GM12873 (cell line): ENCODE results near the gene SPATC1L.

Source experiments
- TF ChIP-seq, protein P1 (sequence below): IDR thresholded peaks from 2 replicates; pipeline ENCODE4 v1.5.1; 2012; ENCODE audit warnings: low read depth, mild to moderate bottlenecking, moderate library complexity, low read length, control low read depth; ENCODE audit not compliant: insufficient read depth; ENCODE audit errors: missing control alignments

The SPATC1L gene

DNA sequence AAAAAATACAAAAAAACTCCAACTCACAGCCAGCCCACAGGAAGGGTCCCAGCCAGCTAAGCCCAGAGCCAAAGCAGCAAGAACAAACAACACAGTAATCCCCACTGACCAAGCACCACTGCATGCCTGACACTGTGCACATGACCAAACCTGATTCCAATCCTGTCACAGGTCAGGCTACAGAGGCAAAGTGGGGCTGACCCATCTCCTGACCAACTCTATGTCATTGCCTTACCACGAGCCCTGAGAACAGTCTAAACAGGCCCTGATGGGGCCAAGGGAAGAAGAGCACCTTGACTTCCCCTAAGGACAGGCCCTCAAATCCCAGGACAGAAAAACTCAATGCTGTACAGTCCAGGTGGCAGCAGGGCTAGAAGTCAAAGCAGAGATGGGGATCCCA lies 41.9 kb upstream of the SPATC1L start:
- TF ChIP-seq, protein P1, sequence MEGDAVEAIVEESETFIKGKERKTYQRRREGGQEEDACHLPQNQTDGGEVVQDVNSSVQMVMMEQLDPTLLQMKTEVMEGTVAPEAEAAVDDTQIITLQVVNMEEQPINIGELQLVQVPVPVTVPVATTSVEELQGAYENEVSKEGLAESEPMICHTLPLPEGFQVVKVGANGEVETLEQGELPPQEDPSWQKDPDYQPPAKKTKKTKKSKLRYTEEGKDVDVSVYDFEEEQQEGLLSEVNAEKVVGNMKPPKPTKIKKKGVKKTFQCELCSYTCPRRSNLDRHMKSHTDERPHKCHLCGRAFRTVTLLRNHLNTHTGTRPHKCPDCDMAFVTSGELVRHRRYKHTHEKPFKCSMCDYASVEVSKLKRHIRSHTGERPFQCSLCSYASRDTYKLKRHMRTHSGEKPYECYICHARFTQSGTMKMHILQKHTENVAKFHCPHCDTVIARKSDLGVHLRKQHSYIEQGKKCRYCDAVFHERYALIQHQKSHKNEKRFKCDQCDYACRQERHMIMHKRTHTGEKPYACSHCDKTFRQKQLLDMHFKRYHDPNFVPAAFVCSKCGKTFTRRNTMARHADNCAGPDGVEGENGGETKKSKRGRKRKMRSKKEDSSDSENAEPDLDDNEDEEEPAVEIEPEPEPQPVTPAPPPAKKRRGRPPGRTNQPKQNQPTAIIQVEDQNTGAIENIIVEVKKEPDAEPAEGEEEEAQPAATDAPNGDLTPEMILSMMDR, result no peak

DNA sequence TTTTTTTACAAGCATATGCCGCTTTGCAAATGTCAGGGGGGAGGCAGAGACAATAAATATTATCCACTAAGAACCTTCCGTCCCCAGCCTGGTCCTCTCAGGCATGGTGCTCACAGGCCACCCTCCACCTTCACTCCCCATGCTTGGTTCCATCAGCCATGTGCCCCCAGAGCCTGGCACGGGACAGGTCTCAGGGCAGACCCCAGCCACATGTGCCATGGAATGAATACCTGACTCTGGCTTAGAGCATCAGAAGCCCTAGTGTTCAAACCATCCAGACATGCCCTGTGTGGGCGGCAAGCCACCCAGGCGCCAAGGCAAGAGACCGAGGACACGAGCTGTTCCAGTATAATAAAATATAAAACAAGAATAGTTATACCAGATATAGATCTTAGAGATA lies 39.0 kb upstream of the SPATC1L start:
- TF ChIP-seq, protein P1, result no peak

DNA sequence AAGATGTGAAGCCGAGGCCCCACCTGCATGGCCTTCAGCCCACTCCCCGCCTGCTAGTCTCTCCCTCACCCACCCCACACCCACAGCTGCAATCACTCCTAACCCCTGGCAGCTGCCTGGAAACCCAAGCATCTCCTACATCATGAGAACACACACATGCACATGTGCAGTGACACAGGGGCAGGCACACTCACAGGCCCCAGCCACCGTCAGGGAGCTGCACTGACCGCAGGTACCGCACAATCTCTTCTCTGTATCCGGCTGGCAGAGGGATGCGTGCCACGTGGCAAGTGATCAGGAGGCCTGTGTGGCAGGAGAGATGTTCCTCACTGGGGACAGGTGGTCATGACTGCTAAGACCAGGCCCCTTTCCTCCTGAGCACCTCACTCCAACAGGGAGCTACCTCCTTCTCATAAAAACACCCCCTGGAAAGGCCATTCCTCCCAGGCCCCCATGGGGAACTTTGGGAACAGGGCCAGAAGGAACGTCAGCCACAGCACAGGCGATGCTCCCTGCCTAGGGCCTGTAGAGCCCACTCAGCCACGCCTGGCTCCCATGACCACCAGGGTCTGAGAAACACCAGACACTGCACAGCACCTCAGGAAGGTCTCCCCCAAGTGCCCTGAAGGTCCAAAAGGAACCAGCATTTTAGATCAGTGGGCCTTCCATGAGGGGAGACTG lies 38.3 kb upstream of the SPATC1L start:
- TF ChIP-seq, protein P1, result no peak

DNA sequence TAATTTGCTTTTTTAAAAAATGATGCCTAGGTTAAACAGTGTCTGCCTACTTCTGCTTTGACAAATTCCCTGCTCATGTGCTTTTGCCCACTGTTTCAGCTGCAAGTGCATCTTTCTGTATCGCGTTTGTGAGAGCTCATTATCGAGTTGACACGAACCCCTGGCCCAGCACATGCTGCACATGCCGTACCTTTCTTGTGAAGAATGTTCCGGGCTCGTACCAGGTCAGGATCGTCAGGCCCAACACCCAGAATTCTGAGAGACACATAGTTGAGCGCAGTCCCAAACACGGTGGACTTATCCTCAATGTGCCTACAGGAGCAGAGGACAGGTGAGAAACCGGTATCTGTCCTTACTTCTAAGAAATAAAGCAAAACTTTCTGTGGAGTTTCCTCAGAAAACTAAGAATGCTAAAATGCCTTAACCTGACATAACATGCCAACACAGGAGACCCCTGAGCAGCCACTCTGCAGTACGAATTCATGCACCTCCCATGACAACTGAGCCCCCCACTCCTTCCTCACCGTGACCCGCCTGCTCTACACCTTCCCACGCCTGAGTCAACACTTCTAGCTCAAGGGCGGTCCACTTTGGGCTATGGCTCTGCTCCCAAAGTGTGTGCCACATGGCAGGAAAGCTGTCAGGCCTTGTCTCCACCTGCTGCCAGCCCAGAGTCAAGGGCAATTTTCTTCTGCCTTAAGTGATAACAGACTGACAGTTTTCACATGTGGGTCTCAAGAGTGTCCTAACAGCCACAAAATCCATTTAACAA lies 37.6 kb upstream of the SPATC1L start:
- TF ChIP-seq, protein P1, result no peak

DNA sequence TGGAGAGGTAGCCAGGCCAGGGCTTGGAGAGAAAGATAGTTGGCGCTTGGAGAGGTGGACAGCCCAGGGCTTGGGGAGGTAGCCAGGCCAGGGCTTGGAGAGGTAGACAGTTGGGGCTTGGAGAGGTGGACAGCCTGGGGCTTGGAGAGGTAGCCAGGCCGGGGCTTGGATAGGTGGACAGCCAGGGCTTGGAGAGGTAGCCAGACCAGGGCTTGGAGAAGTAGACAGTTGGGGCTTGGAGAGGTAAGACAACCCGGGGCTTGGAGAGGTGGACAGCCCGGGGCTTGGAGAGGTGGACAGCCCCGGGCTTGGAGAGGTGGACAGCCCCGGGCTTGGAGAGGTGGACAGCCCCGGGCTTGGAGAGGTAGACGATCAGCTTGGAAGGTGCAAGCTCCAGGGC lies 36.6 kb upstream of the SPATC1L start:
- TF ChIP-seq, protein P1, result no peak

DNA sequence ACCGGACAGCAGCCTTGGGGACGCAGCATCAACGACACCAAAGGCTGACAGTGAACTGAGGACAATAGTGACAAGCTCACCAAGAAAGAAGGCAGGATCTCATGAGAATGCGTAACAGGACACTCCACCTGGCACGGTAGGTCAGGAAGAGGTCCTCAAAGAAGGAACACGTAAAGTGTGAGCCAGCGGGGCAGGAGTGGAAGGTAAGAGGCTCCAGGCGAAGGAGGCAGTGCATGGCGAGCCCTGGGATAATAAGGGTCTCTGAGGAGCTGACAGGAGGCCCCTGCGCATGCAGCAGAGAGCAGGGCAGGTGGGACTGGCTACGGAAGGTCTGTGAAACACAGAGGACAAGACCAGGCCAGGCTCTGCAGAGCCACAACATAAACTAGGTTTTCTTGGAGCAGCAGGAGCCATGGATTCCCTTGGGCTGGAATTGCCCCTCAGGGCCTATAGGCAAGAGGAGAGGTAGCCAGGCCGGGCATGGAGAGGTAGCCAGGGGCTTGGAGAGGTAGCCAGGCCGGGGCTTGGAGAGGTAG lies 36.1 kb upstream of the SPATC1L start:
- TF ChIP-seq, protein P1, result no peak

DNA sequence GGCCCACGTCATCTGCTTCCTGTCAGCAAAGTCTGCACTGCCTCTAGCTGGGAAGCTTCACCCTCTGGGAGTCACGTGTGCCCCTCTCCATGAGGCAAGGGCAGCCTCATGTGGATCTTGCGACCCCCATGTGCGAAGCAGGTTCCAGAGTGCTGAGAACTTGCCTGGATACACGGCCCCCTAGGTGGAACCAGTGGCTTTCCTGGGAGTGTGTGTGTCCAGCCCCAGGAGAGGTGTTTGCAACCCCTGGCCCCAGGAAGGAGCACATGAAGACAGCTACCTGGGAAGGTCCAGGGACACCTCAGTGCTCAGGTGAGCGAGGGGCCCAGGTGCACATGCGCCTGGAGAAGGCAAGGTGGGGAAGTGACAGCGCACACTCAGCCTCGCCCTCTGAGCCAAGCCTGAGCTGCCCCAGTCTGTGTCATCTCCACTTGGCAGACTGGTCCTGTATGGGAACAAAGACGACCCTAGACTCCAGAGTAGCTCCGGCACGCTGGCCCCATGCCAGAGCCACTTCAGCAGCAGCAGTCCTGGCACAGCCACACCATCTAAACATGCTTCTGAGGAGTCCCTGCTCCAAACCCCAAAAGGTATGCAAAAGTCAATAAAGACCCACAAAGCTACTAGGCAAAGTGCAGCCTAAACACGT lies 35.5 kb upstream of the SPATC1L start:
- TF ChIP-seq, protein P1, result no peak
